ENCODE results near the gene C3orf85. TPM values are rescaled to one million over a fixed set of nuclear protein-coding genes. Genes with fewer than 3 reads are reported as not detected.

C3orf85 gene
- total RNA-seq, 4 donors from 2014 or later = not detected

DNA sequence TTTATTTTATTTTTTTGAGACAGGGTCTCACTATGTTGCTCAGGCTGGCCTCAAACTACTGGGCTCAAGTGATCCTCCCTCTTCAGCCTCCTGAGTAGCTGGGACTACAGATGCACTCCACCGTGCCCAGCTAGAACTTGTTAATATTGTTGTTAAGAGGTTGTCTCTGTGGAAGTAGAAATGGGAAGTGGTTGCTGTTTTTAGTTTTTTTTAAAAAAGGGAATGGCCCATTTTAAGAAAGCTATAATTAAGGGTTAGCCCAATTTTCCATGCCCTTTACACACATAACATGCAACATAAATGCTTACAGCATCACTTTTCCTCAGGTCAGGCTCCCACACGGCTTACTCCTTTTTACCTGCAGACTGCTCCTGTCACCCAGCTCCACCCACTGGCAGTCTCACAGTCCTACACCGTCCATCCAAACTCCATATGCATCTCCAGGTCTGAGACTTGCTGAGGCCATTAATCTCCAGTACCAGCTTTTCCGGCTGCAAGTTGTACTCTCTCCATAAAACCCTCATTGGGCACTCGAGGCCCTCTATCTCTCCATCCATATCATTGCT lies 38.4 kb upstream of the C3orf85 start:
- H3K36me3 ChIP-seq = no peaks in the 10 kb centered on the region
- intact Hi-C loops (cut with DNase I; ENCODE audit: low total_unique reads) = no loop called here
- no peak for TF ChIP-seq POLR2A (IDR thresholded peaks at IDR 0.05)
- TF ChIP-seq, protein P1, sequence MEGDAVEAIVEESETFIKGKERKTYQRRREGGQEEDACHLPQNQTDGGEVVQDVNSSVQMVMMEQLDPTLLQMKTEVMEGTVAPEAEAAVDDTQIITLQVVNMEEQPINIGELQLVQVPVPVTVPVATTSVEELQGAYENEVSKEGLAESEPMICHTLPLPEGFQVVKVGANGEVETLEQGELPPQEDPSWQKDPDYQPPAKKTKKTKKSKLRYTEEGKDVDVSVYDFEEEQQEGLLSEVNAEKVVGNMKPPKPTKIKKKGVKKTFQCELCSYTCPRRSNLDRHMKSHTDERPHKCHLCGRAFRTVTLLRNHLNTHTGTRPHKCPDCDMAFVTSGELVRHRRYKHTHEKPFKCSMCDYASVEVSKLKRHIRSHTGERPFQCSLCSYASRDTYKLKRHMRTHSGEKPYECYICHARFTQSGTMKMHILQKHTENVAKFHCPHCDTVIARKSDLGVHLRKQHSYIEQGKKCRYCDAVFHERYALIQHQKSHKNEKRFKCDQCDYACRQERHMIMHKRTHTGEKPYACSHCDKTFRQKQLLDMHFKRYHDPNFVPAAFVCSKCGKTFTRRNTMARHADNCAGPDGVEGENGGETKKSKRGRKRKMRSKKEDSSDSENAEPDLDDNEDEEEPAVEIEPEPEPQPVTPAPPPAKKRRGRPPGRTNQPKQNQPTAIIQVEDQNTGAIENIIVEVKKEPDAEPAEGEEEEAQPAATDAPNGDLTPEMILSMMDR (IDR thresholded peaks at IDR 0.05) = no peak

DNA sequence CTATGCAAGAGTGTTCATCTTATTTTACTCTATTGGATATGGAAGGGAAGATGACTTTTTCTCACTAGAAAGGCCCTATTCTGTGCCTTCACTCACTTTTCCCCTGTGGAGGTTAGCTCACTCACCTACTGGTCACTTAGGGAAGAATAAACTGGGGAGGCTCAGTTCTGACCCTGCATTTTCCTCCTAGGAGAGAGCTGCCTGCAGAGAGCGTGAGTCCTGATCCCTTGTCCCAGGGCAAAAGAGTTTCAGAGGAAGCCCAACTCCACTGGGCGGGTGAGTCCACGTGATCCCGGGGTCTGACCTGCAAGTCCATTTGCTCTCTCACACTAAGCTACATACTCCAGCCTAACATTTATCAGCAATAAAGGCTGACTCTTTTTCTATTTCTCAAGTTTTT lies 26.9 kb upstream of the C3orf85 start:
- DNase-seq = no peak
- Histone ChIP-seq H3K4me3 (no peak overlapping the region), H3K27ac (no peak overlapping the region), H3K36me3 (no peaks in the 10 kb centered on the region), H3K4me1 (no peaks in the 10 kb centered on the region), H3K9me3 (no peaks in the 10 kb centered on the region), H3K27me3 (no peaks in the 10 kb centered on the region)
- intact Hi-C loops (cut with DNase I; ENCODE audit: low total_unique reads) = no loop called here
- TF ChIP-seq, protein P1 (IDR thresholded peaks at IDR 0.05) = no peak
- TF ChIP-seq POLR2A (IDR thresholded peaks at IDR 0.05) = no peak

More for the DNA sequence above, 38.4 kb upstream of the C3orf85 start:
- no peaks in the 10 kb centered on the region for H3K27me3 ChIP-seq
- no peak overlapping the region for H3K27ac ChIP-seq
- no peak overlapping the region for H3K4me3 ChIP-seq
- no peak for DNase-seq
- no peaks in the 10 kb centered on the region for H3K4me1 ChIP-seq
- no peaks in the 10 kb centered on the region for H3K9me3 ChIP-seq

DNA sequence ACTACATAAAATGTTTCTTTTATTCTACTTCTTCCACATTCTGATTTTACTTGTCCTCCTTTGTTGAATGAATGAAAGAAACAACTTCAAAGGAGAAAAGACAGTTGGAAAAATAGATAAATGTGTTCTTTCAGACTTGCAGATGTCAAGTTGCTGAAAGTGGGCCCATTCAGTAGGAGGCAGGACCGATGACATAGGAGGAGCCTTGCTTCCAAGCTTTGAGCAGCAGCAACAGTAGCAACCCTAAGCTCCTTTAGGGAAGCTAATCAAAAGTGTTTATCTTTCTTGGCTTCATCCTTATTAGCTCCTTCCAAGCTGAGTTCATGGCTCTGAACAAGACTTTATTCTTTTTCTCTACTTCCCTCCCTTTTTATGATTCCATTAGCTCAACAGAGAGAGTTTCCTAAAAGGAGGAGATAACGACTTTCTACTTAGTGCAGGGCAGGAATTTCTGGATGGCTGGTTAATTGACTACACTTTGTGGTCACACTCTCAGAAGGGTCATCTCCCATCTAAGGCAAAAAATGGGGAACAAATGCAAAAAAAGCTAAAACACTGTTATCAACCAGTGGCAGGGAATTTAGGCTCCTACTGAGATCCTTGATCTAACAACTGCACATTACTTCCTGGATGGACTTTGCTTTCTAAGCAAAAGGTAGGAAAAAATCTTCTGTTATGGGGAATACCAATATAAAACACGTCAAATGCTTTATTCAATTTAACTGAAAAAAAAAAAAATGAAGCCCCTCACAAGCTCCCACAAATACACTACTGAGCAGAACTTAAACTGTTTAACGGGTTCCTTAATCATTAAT lies 23.4 kb upstream of the C3orf85 start:
- Histone ChIP-seq H3K27me3 (no peaks in the 10 kb centered on the region), H3K4me3 (no peak overlapping the region), H3K4me1 (no peaks in the 10 kb centered on the region), H3K27ac (no peak overlapping the region), H3K9me3 (no peaks in the 10 kb centered on the region), H3K36me3 (no peaks in the 10 kb centered on the region)
- intact Hi-C loops (cut with DNase I; ENCODE audit: low total_unique reads) = no loop called here
- TF ChIP-seq, protein P1 (IDR thresholded peaks at IDR 0.05) = no peak
- TF ChIP-seq POLR2A (IDR thresholded peaks at IDR 0.05) = no peak
- no peak for DNase-seq

DNA sequence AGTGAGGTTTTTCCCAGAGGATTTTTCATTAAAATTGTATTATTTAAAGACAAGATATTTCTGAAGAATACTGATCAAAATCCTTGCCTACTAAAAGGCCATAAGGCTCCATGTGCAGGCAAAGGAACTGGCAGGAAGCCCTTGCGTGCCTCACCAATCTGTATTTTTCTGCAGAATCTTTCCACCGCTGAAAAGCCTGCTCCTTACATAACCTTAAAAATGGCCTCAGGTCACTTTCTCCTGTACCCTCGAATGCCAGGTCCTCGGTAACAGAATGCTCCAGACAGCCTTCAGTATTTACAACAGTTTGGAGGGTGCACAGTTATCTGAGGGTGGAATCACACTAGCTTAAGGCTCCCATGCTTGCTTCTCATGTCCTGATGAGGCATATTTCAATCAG lies 21.8 kb upstream of the C3orf85 start:
- Histone ChIP-seq H3K36me3 (no peaks in the 10 kb centered on the region), H3K4me1 (no peaks in the 10 kb centered on the region), H3K4me3 (no peak overlapping the region), H3K9me3 (no peaks in the 10 kb centered on the region), H3K27me3 (no peaks in the 10 kb centered on the region), H3K27ac (no peak overlapping the region)
- TF ChIP-seq, protein P1 (IDR thresholded peaks at IDR 0.05) = no peak
- TF ChIP-seq POLR2A (IDR thresholded peaks at IDR 0.05) = no peak
- DNase-seq = no peak
- intact Hi-C loops (cut with DNase I; ENCODE audit: low total_unique reads) = no loop called here

DNA sequence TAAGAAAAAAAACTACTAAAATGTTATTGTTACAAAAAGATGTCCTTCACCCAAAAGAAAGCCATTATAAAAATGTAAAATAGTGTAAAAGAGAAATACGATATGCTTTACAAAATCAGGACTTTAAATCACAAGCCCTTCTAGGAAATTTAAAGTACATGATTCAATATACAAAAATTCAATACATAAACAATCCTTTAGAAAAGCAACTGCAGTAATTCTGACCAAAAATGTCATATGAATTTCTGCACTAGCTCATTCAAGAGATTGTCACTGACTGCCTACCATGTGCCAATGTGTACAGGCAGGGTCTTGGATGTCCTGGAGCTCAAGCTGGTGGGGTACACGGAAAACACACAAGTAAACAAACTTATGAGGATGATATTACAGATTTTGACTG lies 21.1 kb upstream of the C3orf85 start:
- Histone ChIP-seq H3K4me3 (no peak overlapping the region), H3K36me3 (no peaks in the 10 kb centered on the region), H3K4me1 (no peaks in the 10 kb centered on the region), H3K27me3 (no peaks in the 10 kb centered on the region), H3K9me3 (no peaks in the 10 kb centered on the region), H3K27ac (no peak overlapping the region)
- intact Hi-C loops (cut with DNase I; ENCODE audit: low total_unique reads) = no loop called here
- no peak for DNase-seq
- TF ChIP-seq, protein P1 (IDR thresholded peaks at IDR 0.05) = no peak
- TF ChIP-seq POLR2A (IDR thresholded peaks at IDR 0.05) = no peak

Measured in uterus (tissue), 4 donors.